Transverse colon (tissue), 4 donors: ENCODE data around the gene SMAD6. TPM values are rescaled to one million over a fixed set of nuclear protein-coding genes. Genes with fewer than 3 reads are reported as not detected.

ENCODE experiments used
- DNase-seq: peaks from one replicate; pipeline ENCODE4 v3.0.0-alpha.2; 2019
- H3K27ac ChIP-seq, 4 donors: fragments of 200-600 bp; sonication (generic); 2 replicates each; pipeline ENCODE4 v1.5.1; 2016 to 2018; ENCODE audit warnings: inconsistent platforms in 4 of 4
- H3K27me3 ChIP-seq: fragments of 200-600 bp; sonication (generic); 2 replicates; pipeline ENCODE4 v1.5.1; 2017; ENCODE audit warnings: inconsistent platforms
- H3K36me3 ChIP-seq, 4 donors: fragments of 200-600 bp; sonication (generic); 2 replicates each; pipeline ENCODE4 v1.5.1; 2017 to 2019; ENCODE audit warnings: inconsistent platforms in 4 of 4
- H3K4me1 ChIP-seq, 4 donors: fragments of 200-600 bp; sonication (generic); 2 replicates each; pipeline ENCODE4 v1.5.1; 2017 to 2020; ENCODE audit warnings: inconsistent platforms in 4 of 4
- H3K4me3 ChIP-seq, 4 donors: fragments of 200-600 bp; sonication (generic); 1 replicate in 1 of 4; 2 replicates in 3 of 4; pipeline versions ENCODE4 v1.5.1 to v1.6.1; 2017 to 2019; ENCODE audit warnings: inconsistent platforms in 4 of 4
- H3K9me3 ChIP-seq, 2 donors: fragments of 200-600 bp; sonication (generic); 2 replicates each; pipeline ENCODE4 v1.5.1; 2017 to 2019; ENCODE audit warnings: inconsistent platforms in 2 of 2
- EP300 ChIP-seq: sonication (generic); formaldehyde crosslinking; IDR thresholded peaks from one replicate; pipeline ENCODE4 v1.6.1; 2017; ENCODE audit warnings: antibody characterized with exemption, low read depth
- POLR2A ChIP-seq: fragments of 450-650 bp; IDR thresholded peaks from one replicate; pipeline ENCODE4 v1.6.1; 2016; ENCODE audit warnings: antibody characterized with exemption, mild to moderate bottlenecking, moderate library complexity
- POLR2AphosphoS5 ChIP-seq, 3 donors: sonication (generic); formaldehyde crosslinking; IDR thresholded peaks; one replicate each; pipeline ENCODE4 v1.6.1; 2016; ENCODE audit warnings: antibody characterized with exemption in 3 of 3
- WGBS, 2 donors: methylation state at CpG; one replicate each; pipeline ENCODE4 v1.1.5; 2018; ENCODE audit warnings: low coverage in 1 of 2; 5-methylcytosine and 5-hydroxymethylcytosine counted together
- in situ Hi-C, 4 donors: fragments of 200-750 bp; cut with MboI; loops; one replicate each; pipeline versions ENCODE4 v1.15.0 to v1.15.1; 2017; ENCODE audit warnings: low sequenced_read_pairs in 3 of 4, low pct_ligation_motif_present in 1 of 4, low pct_unique_long_range_greater_than_20kb in 1 of 4
- intact Hi-C: fragments of 100-400 bp; cut with DNase I; formaldehyde crosslinking; loops from one replicate; pipeline ENCODE4 v1.15.1; 2023; ENCODE audit warnings: low total_unique reads
- total RNA-seq, 4 donors: library from RNA; depleted of rRNA; stranded (reverse); fragments of >200 nt; gene quantifications; one replicate each; pipeline ENCODE4 v1.1.0, GENCODE V29; 2016
- TF ChIP-seq, protein P1 (sequence below), 5 experiments: fragments of 200-600 bp in 3 of 5; fragments of 450-650 bp in 2 of 5; sonication (generic) in 3 of 5; IDR thresholded peaks; 1 replicate in 2 of 5; 2 replicates in 3 of 5; pipeline ENCODE4 v1.5.1; 2016 to 2017; ENCODE audit warnings: antibody characterized with exemption in 5 of 5, inconsistent platforms in 3 of 5, mild to moderate bottlenecking in 2 of 5, moderate library complexity in 1 of 5

SMAD6 gene
- total RNA-seq, 4 donors from 2014 or later = 6.7 to 214 (median 9.3) TPM

DNA sequence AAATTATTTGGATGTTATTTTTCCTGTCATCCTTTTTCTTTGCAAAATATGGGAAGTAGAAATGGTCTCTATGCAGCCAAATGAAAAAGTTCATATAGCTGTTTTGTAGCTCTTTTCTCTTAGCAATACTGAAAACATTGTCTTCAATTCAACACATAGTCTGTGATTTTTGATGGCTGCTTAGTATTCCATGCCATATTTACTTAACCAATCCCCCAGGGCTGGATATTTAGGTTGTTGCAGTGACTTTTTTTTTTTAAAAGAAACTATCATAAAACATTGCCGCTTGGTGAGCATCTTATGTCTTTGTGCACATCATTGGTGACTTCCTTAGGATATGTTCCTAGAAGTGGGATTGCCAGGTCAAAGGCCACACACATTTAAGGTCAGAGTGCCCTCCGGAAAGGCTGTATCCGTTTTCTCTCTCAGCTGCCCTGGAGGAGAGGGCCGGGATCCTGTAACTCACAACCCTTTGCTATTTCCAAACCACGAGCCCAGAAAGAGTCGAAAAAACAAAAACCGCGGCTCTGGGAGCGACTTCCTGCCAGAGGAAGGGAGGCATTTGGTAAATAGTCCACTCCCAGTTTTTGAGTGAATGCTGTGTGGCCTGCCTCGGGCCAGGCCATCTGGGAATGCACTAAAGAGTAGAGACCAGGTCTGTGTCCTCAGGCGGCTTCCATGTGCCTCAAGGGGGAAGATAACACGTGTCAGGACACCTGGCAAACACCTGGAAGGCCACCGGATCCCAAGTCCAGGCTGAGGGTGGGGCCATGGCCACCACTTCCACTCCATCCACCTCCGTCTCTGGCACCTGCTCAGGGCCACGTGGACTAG, 41.9 kb downstream of the SMAD6 start:
- Histone ChIP-seq H3K27ac (peak overlapping the region in 3 of 4 donors; percentile 1 to 29 (median 26)), H3K36me3 (no peaks in the 10 kb centered on the region), H3K4me1 (peaks cover 7 to 42% (median 15%) of the 10 kb centered on the region in 4 donors), H3K9me3 (no peaks in the 10 kb centered on the region), H3K4me3 (no peak overlapping the region), H3K27me3 (no peaks in the 10 kb centered on the region)
- 62 to 89% methylated on average over 1 to 15 of the region's 15 CpGs for WGBS, 2 donors
- in situ Hi-C loops = no loop called here
- no peak for DNase-seq
- TF ChIP-seq EP300 = no peak
- no peak for TF ChIP-seq POLR2A
- TF ChIP-seq POLR2AphosphoS5 (IDR thresholded peaks at IDR 0.05) = no peak
- TF ChIP-seq, protein P1, sequence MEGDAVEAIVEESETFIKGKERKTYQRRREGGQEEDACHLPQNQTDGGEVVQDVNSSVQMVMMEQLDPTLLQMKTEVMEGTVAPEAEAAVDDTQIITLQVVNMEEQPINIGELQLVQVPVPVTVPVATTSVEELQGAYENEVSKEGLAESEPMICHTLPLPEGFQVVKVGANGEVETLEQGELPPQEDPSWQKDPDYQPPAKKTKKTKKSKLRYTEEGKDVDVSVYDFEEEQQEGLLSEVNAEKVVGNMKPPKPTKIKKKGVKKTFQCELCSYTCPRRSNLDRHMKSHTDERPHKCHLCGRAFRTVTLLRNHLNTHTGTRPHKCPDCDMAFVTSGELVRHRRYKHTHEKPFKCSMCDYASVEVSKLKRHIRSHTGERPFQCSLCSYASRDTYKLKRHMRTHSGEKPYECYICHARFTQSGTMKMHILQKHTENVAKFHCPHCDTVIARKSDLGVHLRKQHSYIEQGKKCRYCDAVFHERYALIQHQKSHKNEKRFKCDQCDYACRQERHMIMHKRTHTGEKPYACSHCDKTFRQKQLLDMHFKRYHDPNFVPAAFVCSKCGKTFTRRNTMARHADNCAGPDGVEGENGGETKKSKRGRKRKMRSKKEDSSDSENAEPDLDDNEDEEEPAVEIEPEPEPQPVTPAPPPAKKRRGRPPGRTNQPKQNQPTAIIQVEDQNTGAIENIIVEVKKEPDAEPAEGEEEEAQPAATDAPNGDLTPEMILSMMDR (IDR thresholded peaks at IDR 0.05) = no peak
- intact Hi-C loops = no loop called here

DNA sequence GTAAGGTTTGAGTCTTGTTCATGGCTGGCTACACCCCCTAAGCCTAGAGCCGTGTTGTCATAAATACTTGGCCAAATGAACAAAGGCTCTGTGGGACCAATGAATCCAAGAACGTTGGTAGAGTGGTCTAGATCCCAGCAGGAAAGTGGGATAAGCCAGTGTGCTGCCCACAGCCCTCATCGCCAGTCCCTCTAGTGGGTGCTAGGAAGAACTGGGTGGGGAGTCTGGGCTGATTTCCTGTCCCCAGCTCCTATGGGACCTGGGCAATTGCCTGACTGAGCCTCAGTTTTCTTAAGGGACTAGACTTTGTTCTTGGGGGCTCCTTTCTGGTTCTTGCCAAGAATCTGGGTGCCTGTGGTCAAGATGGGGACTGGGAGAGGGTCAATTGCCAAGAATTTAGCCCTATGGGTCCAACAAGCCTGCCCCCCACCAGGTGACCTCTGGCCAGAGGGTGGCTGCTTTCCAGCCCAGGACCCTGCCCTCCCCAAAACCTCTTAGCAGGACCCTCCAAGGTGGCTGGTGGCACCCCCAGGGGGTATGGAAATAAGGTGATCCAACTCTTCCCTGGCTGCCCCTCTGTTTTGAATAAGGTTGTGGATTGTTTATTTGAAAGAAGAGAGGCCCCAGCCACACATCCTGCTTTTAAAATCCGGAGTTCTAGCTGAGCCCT, 42.7 kb downstream of the SMAD6 start:
- in situ Hi-C loops (no loop called here), intact Hi-C loops (no loop called here)
- Histone ChIP-seq H3K36me3 (no peaks in the 10 kb centered on the region), H3K27ac (peak overlapping the region in 3 of 4 donors; percentile 1 to 29 (median 26)), H3K9me3 (no peaks in the 10 kb centered on the region), H3K27me3 (no peaks in the 10 kb centered on the region), H3K4me3 (no peak overlapping the region), H3K4me1 (peaks cover 7 to 42% (median 15%) of the 10 kb centered on the region in 4 donors)
- DNase-seq = no peak
- no peak for TF ChIP-seq EP300
- TF ChIP-seq, protein P1 (IDR thresholded peaks at IDR 0.05) = no peak
- no peak for TF ChIP-seq POLR2A
- TF ChIP-seq POLR2AphosphoS5 (IDR thresholded peaks at IDR 0.05) = no peak
- 62% methylated on average over 4 of the region's 4 CpGs; no CpG with 5 or more reads in 1 of the 2 donors for WGBS, 2 donors

DNA sequence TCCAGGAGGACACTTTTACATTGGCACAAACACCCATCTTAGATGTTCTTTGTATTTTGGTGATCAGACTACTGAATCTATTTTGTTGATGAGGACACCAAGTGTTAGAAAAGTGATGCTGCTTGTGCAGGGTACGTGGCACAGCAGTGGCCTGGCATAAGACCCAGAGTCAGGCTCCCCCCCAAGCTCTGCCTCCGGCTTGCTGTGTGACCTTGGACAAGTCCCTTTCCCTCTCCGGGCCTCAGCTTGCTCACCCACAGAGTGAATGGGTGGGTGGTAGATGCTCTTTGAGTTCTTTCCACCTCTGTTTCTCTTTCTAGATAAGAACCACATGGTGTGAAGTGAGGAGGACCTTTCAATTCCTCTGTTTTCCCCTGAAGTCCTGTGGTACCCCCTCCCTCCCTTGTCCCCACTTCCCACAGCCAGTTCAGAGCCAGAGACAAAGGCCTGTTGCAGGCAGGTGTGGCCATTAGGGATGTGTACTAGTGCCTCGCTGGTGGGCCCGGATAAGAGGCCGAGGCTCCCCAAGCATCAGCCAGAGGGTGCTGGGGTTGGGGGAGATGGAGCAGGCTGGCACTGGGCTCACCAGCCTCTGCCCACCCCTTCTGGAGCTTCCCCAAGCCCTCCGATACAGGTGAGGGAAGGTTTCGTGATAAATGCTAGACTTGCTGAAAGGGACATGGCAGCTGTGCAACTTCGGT, 43.6 kb downstream of the SMAD6 start:
- in situ Hi-C loops (no loop called here), intact Hi-C loops (no loop called here)
- TF ChIP-seq, protein P1 (IDR thresholded peaks at IDR 0.05) = no peak
- TF ChIP-seq POLR2AphosphoS5 (IDR thresholded peaks at IDR 0.05) (no peak), POLR2A (no peak), EP300 (no peak)
- Histone ChIP-seq H3K27ac (no peak overlapping the region), H3K4me1 (peaks cover under 1 to 35% (median 9%) of the 10 kb centered on the region in 4 donors), H3K27me3 (no peaks in the 10 kb centered on the region), H3K36me3 (no peaks in the 10 kb centered on the region), H3K9me3 (no peaks in the 10 kb centered on the region), H3K4me3 (no peak overlapping the region)
- no peak for DNase-seq
- 91 to 100% methylated on average over 1 to 9 of the region's 9 CpGs for WGBS, 2 donors

DNA sequence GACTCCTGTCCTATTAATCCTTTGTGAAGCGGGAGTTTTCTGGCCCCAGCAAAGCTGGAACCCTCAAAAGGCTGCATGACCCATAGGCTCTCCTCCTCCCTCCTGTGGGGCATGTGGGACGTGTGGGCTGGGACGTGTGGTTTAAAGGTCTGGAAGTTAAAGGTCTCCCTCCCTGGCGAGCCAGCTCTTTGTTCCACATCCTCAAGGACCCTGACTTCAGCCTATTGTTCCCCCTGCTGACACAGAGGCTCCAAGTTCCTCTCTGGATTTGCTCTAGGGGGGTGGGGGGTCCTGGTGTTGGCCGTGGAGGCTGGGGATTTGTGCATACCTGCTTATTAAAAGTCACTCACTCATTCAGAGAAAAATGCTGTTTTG, 44.2 kb downstream of the SMAD6 start:
- H3K27ac ChIP-seq = no peak overlapping the region
- H3K9me3 ChIP-seq = no peaks in the 10 kb centered on the region
- intact Hi-C loops = no loop called here
- no peaks in the 10 kb centered on the region for H3K27me3 ChIP-seq
- no peak for DNase-seq
- no peaks in the 10 kb centered on the region for H3K36me3 ChIP-seq
- TF ChIP-seq POLR2A = no peak
- no peak overlapping the region for H3K4me3 ChIP-seq
- WGBS, 2 donors = 70% methylated on average over 5 of the region's 5 CpGs; no CpG with 5 or more reads in 1 of the 2 donors
- in situ Hi-C loops = no loop called here
- H3K4me1 ChIP-seq = peaks cover 0 to 29% (median 5%) of the 10 kb centered on the region in 4 donors
